HUES48 (cell line): Measurements from ENCODE around the gene EPHB6.

Experiments
- H3K27ac ChIP-seq: one replicate; pipeline ENCODE4 v1.7.0; 2013; ENCODE audit warnings: low read depth, low read length, inconsistent platforms
- H3K27me3 ChIP-seq: 2 replicates; pipeline ENCODE4 v1.6.1; 2013; ENCODE audit warnings: mild to moderate bottlenecking, low read length; ENCODE audit not compliant: control insufficient read depth, insufficient read depth
- H3K36me3 ChIP-seq: 2 replicates; pipeline ENCODE4 v1.6.1; 2013; ENCODE audit warnings: low read length; ENCODE audit not compliant: control insufficient read depth, insufficient read depth
- H3K4me1 ChIP-seq: 2 replicates; pipeline ENCODE4 v1.6.1; 2013; ENCODE audit warnings: mild to moderate bottlenecking, low read length; ENCODE audit not compliant: control insufficient read depth, insufficient read depth
- H3K4me3 ChIP-seq: 2 replicates; pipeline ENCODE4 v1.5.1; 2013; ENCODE audit warnings: mild to moderate bottlenecking, low read depth, low read length
- H3K9ac ChIP-seq: 2 replicates; pipeline ENCODE4 v1.6.1; 2013; ENCODE audit warnings: mild to moderate bottlenecking, low read depth, low read length, moderate library complexity
- H3K9me3 ChIP-seq: 2 replicates; pipeline ENCODE4 v1.6.1; 2013; ENCODE audit warnings: low read length; ENCODE audit not compliant: control insufficient read depth, insufficient read depth

EPHB6 gene

GRCh38 chr7:142915315-142915714 lies 60.4 kb downstream of the EPHB6 start:
- no peaks in the 10 kb centered on the region for H3K9me3 ChIP-seq
- H3K36me3 ChIP-seq: no peaks in the 10 kb centered on the region
- no peaks in the 10 kb centered on the region for H3K4me1 ChIP-seq
- no peak overlapping the region for H3K9ac ChIP-seq
- no peaks in the 10 kb centered on the region for H3K27me3 ChIP-seq
- H3K27ac ChIP-seq: no peak overlapping the region
- H3K4me3 ChIP-seq: no peak overlapping the region

GRCh38 chr7:142916508-142916907 lies 61.6 kb downstream of the EPHB6 start:
- H3K9me3 ChIP-seq: no peaks in the 10 kb centered on the region
- H3K27me3 ChIP-seq: no peaks in the 10 kb centered on the region
- H3K36me3 ChIP-seq: no peaks in the 10 kb centered on the region
- H3K4me1 ChIP-seq: no peaks in the 10 kb centered on the region
- no peak overlapping the region for H3K4me3 ChIP-seq
- no peak overlapping the region for H3K27ac ChIP-seq
- H3K9ac ChIP-seq: no peak overlapping the region

- Histone ChIP-seq H3K4me1 (no peaks in the 10 kb centered on the region), H3K27ac (no peak overlapping the region), H3K36me3 (no peaks in the 10 kb centered on the region), H3K9me3 (no peaks in the 10 kb centered on the region), H3K9ac (no peak overlapping the region), H3K27me3 (no peaks in the 10 kb centered on the region), H3K4me3 (no peak overlapping the region)
These were observed 62.6 kb downstream of the EPHB6 start for GRCh38 chr7:142917447-142917846.

- Histone ChIP-seq H3K4me3 (no peak overlapping the region), H3K9me3 (no peaks in the 10 kb centered on the region), H3K9ac (no peak overlapping the region), H3K36me3 (no peaks in the 10 kb centered on the region), H3K27me3 (no peaks in the 10 kb centered on the region), H3K27ac (no peak overlapping the region), H3K4me1 (no peaks in the 10 kb centered on the region)
These were observed 64.0 kb downstream of the EPHB6 start for GRCh38 chr7:142918901-142919300.

GRCh38 chr7:142919656-142920055 lies 64.8 kb downstream of the EPHB6 start:
- Histone ChIP-seq H3K4me3 (no peak overlapping the region), H3K27me3 (no peaks in the 10 kb centered on the region), H3K9ac (no peak overlapping the region), H3K9me3 (no peaks in the 10 kb centered on the region), H3K4me1 (no peaks in the 10 kb centered on the region), H3K27ac (no peak overlapping the region), H3K36me3 (no peaks in the 10 kb centered on the region)
